Liver (tissue), 9 donors: ENCODE data around the gene USF2. TPM values are rescaled to one million over a fixed set of nuclear protein-coding genes. Genes with fewer than 3 reads are reported as not detected.

ENCODE experiments used
- DNase-seq: peaks from one replicate; pipeline ENCODE4 v3.0.0-alpha.2; 2017; ENCODE audit warnings: low spot score
- H3K27ac ChIP-seq, 2 donors: one replicate each; pipeline ENCODE4 v1.7.0; 2013; ENCODE audit warnings: inconsistent platforms in 2 of 2, low read length in 2 of 2, control low read depth in 1 of 2, low read depth in 1 of 2, mild to moderate bottlenecking in 1 of 2
- H3K27me3 ChIP-seq, 4 donors: one replicate each; pipeline versions ENCODE4 v1.6.1 to v1.7.0; 2013; ENCODE audit warnings: low read length in 3 of 4, inconsistent platforms in 1 of 4, mild to moderate bottlenecking in 1 of 4, moderate library complexity in 1 of 4; ENCODE audit not compliant: control insufficient read depth in 4 of 4, insufficient read depth in 4 of 4
- H3K36me3 ChIP-seq, 4 donors: one replicate each; pipeline versions ENCODE4 v1.6.1 to v1.7.0; 2013; ENCODE audit warnings: low read length in 3 of 4, mild to moderate bottlenecking in 3 of 4, low read depth in 1 of 4, moderate library complexity in 1 of 4; ENCODE audit not compliant: control insufficient read depth in 4 of 4, insufficient read depth in 3 of 4
- H3K4me1 ChIP-seq, 4 donors: one replicate each; pipeline versions ENCODE4 v1.6.1 to v1.7.0; 2013; ENCODE audit warnings: low read length in 3 of 4, mild to moderate bottlenecking in 3 of 4, moderate library complexity in 1 of 4; ENCODE audit not compliant: control insufficient read depth in 4 of 4, insufficient read depth in 4 of 4
- H3K4me3 ChIP-seq, 3 donors: one replicate each; pipeline versions ENCODE4 v1.6.1 to v1.7.0; 2013; ENCODE audit warnings: low read length in 3 of 3, control low read depth in 1 of 3, low read depth in 1 of 3, mild to moderate bottlenecking in 1 of 3
- H3K9ac ChIP-seq, 2 donors: one replicate each; pipeline ENCODE4 v1.7.0; 2013; ENCODE audit warnings: low read length in 2 of 2, mild to moderate bottlenecking in 2 of 2, moderate library complexity in 2 of 2, control low read depth in 1 of 2, low read depth in 1 of 2
- H3K9me3 ChIP-seq, 4 donors: one replicate each; pipeline versions ENCODE4 v1.6.1 to v1.7.0; 2013; ENCODE audit warnings: low read length in 3 of 4; ENCODE audit not compliant: control insufficient read depth in 4 of 4
- EGR1 ChIP-seq, 2 donors: IDR thresholded peaks; 2 replicates each; pipeline ENCODE4 v1.6.1; 2016 to 2018; ENCODE audit warnings: antibody characterized with exemption in 2 of 2, low read depth in 2 of 2
- FOXA1 ChIP-seq: IDR thresholded peaks from 2 replicates; pipeline ENCODE4 v1.6.1; 2016; ENCODE audit warnings: antibody characterized with exemption
- FOXA2 ChIP-seq: IDR thresholded peaks from 2 replicates; pipeline ENCODE4 v1.6.1; 2016; ENCODE audit warnings: antibody characterized with exemption
- GABPA ChIP-seq, 2 donors: IDR thresholded peaks in 1 of 2; conservative IDR thresholded peaks in 1 of 2; 2 replicates each; pipeline ENCODE4 v1.6.1; 2016; ENCODE audit warnings: antibody characterized with exemption in 2 of 2, mild to moderate bottlenecking in 1 of 2, moderate library complexity in 1 of 2
- HNF4A ChIP-seq, 2 donors: conservative IDR thresholded peaks; 2 replicates each; pipeline ENCODE4 v1.6.1; 2016; ENCODE audit warnings: antibody characterized with exemption in 2 of 2, mild to moderate bottlenecking in 2 of 2
- HNF4G ChIP-seq: IDR thresholded peaks from 2 replicates; pipeline ENCODE4 v1.6.1; 2016; ENCODE audit warnings: antibody characterized with exemption
- JUND ChIP-seq, 2 donors: IDR thresholded peaks; 2 replicates each; pipeline ENCODE4 v1.6.1; 2016; ENCODE audit warnings: antibody characterized with exemption in 2 of 2
- NR2F2 ChIP-seq: IDR thresholded peaks from 2 replicates; pipeline ENCODE4 v1.6.1; 2016; ENCODE audit warnings: antibody characterized with exemption
- RAD21 ChIP-seq, 2 donors: IDR thresholded peaks; 2 replicates each; pipeline ENCODE4 v1.6.1; 2016; ENCODE audit warnings: antibody characterized with exemption in 2 of 2, mild to moderate bottlenecking in 2 of 2
- RXRA ChIP-seq, 2 donors: IDR thresholded peaks; 2 replicates each; pipeline ENCODE4 v1.6.1; 2017 to 2018; ENCODE audit warnings: antibody characterized with exemption in 2 of 2, mild to moderate bottlenecking in 1 of 2
- SP1 ChIP-seq: IDR thresholded peaks from 2 replicates; pipeline ENCODE4 v1.6.1; 2018; ENCODE audit warnings: antibody characterized with exemption, mild to moderate bottlenecking
- TAF1 ChIP-seq: conservative IDR thresholded peaks from 2 replicates; pipeline ENCODE4 v1.6.1; 2016; ENCODE audit warnings: antibody characterized with exemption, mild to moderate bottlenecking
- YY1 ChIP-seq: IDR thresholded peaks from 2 replicates; pipeline ENCODE4 v1.6.1; 2016; ENCODE audit warnings: antibody characterized with exemption, mild to moderate bottlenecking
- WGBS: extraction: QIAGEN DNeasy Blood & Tissue Kit; methylation state at CpG from one replicate; pipeline ENCODE4 v1.1.7; 2013; 5-methylcytosine and 5-hydroxymethylcytosine counted together
- polyA plus RNA-seq, 2 donors: library from polyadenylated mRNA; stranded (reverse) in 1 of 2; unstranded in 1 of 2; fragments of 200-250 nt in 1 of 2; fragments of >200 nt in 1 of 2; fragmentation: Nextera tagmentation in 1 of 2; extraction: Ambion mirVana in 1 of 2; gene quantifications; one replicate each; pipeline versions ENCODE4 v1.2.1 to v1.2.3, GENCODE V29; 2013 to 2015
- total RNA-seq, 2 donors: library from RNA; depleted of rRNA; stranded (reverse); fragments of >200 nt; gene quantifications; one replicate each; pipeline ENCODE4 v1.2.3, GENCODE V29; 2014
- TF ChIP-seq, protein P1 (sequence below): fragments of 150-350 bp; IDR thresholded peaks from 2 replicates; pipeline ENCODE4 v1.5.1; 2017; ENCODE audit warnings: improper control_type of control experiment, low read depth, low read length; ENCODE audit not compliant: missing input control
- TF ChIP-seq, protein P2 (sequence below): IDR thresholded peaks from 2 replicates; pipeline ENCODE4 v1.6.1; 2016; ENCODE audit warnings: antibody characterized with exemption
- TF ChIP-seq, protein P3 (sequence below): IDR thresholded peaks from 2 replicates; pipeline ENCODE4 v1.6.1; 2016; ENCODE audit warnings: antibody characterized with exemption
- TF ChIP-seq, protein P4 (sequence below): IDR thresholded peaks from 2 replicates; pipeline ENCODE4 v1.6.1; 2016; ENCODE audit warnings: antibody characterized with exemption, mild to moderate bottlenecking
- TF ChIP-seq, protein P5 (sequence below): IDR thresholded peaks from 2 replicates; pipeline ENCODE4 v1.6.1; 2016; ENCODE audit warnings: antibody characterized with exemption
- donor health status: healthy.
- donor health status: healthy.
- donor health status: healthy.
- donor health status: healthy.
- donor health status: healthy.

The USF2 gene
- total and polyA plus RNA-seq, 4 donors, result 22.8 to 85.9 (median 55.9) TPM

DNA sequence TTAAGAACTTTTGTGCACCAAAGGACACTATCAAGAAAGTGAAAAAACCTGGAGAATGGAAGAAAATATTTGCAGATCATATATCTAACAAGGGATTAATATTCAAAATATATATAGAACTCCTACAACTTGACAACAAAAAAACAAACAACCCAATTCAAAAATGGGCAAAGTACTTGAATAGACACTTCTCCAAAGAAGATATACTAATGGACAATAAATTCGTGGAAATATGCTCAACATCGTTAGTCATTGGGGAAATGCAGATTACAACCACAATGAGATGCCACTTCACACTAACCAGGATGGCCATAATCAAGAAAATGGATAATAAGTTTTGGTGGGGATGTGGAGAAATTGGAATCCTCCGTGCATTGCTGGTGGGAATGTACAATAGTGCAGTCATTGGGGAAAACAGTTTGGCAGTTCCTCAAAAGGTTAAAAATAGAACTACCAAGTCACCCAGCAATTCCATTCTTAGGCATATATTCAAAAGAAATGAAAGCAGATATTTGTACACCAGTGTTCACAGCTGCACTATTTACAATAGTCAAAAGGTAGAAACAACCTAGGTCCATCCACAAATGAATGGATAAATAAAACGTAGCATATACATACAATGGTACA, 22.2 kb upstream of the USF2 start:
- Histone ChIP-seq H3K4me1 (peaks cover 2 to 35% (median 21%) of the 10 kb centered on the region in 4 donors), H3K9me3 (no peaks in the 10 kb centered on the region), H3K4me3 (no peak overlapping the region), H3K27me3 (no peaks in the 10 kb centered on the region), H3K36me3 (peaks cover 0 to 4% (median under 1%) of the 10 kb centered on the region in 4 donors), H3K9ac (no peak overlapping the region), H3K27ac (no peak overlapping the region)
- no peak for TF ChIP-seq RAD21 (IDR thresholded peaks at IDR 0.05)
- TF ChIP-seq NR2F2, result no peak
- TF ChIP-seq EGR1 (IDR thresholded peaks at IDR 0.05; ENCODE audit: low read depth in 2 of 2), result no peak
- TF ChIP-seq HNF4A (conservative IDR thresholded peaks at IDR 0.05), result no peak
- TF ChIP-seq RXRA (IDR thresholded peaks at IDR 0.05), result no peak
- TF ChIP-seq, protein P1, sequence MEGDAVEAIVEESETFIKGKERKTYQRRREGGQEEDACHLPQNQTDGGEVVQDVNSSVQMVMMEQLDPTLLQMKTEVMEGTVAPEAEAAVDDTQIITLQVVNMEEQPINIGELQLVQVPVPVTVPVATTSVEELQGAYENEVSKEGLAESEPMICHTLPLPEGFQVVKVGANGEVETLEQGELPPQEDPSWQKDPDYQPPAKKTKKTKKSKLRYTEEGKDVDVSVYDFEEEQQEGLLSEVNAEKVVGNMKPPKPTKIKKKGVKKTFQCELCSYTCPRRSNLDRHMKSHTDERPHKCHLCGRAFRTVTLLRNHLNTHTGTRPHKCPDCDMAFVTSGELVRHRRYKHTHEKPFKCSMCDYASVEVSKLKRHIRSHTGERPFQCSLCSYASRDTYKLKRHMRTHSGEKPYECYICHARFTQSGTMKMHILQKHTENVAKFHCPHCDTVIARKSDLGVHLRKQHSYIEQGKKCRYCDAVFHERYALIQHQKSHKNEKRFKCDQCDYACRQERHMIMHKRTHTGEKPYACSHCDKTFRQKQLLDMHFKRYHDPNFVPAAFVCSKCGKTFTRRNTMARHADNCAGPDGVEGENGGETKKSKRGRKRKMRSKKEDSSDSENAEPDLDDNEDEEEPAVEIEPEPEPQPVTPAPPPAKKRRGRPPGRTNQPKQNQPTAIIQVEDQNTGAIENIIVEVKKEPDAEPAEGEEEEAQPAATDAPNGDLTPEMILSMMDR, result no peak
- TF ChIP-seq, protein P2, sequence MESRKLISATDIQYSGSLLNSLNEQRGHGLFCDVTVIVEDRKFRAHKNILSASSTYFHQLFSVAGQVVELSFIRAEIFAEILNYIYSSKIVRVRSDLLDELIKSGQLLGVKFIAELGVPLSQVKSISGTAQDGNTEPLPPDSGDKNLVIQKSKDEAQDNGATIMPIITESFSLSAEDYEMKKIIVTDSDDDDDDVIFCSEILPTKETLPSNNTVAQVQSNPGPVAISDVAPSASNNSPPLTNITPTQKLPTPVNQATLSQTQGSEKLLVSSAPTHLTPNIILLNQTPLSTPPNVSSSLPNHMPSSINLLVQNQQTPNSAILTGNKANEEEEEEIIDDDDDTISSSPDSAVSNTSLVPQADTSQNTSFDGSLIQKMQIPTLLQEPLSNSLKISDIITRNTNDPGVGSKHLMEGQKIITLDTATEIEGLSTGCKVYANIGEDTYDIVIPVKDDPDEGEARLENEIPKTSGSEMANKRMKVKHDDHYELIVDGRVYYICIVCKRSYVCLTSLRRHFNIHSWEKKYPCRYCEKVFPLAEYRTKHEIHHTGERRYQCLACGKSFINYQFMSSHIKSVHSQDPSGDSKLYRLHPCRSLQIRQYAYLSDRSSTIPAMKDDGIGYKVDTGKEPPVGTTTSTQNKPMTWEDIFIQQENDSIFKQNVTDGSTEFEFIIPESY, result no peak
- TF ChIP-seq, protein P3, sequence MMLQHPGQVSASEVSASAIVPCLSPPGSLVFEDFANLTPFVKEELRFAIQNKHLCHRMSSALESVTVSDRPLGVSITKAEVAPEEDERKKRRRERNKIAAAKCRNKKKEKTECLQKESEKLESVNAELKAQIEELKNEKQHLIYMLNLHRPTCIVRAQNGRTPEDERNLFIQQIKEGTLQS, result no peak
- TF ChIP-seq GABPA (IDR thresholded peaks at IDR 0.05 in 1 of 2, conservative IDR thresholded peaks at IDR 0.05 in 1 of 2), result no peak
- no peak for TF ChIP-seq SP1
- TF ChIP-seq TAF1, result no peak
- TF ChIP-seq, protein P4, sequence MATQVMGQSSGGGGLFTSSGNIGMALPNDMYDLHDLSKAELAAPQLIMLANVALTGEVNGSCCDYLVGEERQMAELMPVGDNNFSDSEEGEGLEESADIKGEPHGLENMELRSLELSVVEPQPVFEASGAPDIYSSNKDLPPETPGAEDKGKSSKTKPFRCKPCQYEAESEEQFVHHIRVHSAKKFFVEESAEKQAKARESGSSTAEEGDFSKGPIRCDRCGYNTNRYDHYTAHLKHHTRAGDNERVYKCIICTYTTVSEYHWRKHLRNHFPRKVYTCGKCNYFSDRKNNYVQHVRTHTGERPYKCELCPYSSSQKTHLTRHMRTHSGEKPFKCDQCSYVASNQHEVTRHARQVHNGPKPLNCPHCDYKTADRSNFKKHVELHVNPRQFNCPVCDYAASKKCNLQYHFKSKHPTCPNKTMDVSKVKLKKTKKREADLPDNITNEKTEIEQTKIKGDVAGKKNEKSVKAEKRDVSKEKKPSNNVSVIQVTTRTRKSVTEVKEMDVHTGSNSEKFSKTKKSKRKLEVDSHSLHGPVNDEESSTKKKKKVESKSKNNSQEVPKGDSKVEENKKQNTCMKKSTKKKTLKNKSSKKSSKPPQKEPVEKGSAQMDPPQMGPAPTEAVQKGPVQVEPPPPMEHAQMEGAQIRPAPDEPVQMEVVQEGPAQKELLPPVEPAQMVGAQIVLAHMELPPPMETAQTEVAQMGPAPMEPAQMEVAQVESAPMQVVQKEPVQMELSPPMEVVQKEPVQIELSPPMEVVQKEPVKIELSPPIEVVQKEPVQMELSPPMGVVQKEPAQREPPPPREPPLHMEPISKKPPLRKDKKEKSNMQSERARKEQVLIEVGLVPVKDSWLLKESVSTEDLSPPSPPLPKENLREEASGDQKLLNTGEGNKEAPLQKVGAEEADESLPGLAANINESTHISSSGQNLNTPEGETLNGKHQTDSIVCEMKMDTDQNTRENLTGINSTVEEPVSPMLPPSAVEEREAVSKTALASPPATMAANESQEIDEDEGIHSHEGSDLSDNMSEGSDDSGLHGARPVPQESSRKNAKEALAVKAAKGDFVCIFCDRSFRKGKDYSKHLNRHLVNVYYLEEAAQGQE, result no peak
- no peak for TF ChIP-seq HNF4G
- TF ChIP-seq FOXA2, result no peak
- TF ChIP-seq YY1, result no peak
- no peak for TF ChIP-seq FOXA1
- no peak for TF ChIP-seq JUND (IDR thresholded peaks at IDR 0.05)
- TF ChIP-seq, protein P5, sequence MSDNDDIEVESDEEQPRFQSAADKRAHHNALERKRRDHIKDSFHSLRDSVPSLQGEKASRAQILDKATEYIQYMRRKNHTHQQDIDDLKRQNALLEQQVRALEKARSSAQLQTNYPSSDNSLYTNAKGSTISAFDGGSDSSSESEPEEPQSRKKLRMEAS, result no peak
- 81% methylated on average over 4 of the region's 4 CpGs for WGBS
- no peak for DNase-seq
